GM23248 (cell line): Measurements from ENCODE around the gene VSTM5. TPM values are rescaled to one million over a fixed set of nuclear protein-coding genes. Genes with fewer than 3 reads are reported as not detected.

Experiments used
- DNase-seq: peaks from one replicate; pipeline ENCODE4 v3.0.0-alpha.2; 2015
- H2AFZ ChIP-seq: fragments of 200-600 bp; sonication (generic); 2 replicates; pipeline ENCODE4 v1.6.1; 2016; ENCODE audit warnings: antibody characterized with exemption
- H3F3A ChIP-seq: fragments of 200-600 bp; sonication (generic); 2 replicates; pipeline ENCODE4 v1.6.1; 2016; ENCODE audit warnings: mild to moderate bottlenecking, antibody characterized with exemption, mixed run types; ENCODE audit not compliant: insufficient read depth
- H3K27ac ChIP-seq: fragments of 200-600 bp; sonication (generic); 2 replicates; pipeline ENCODE4 v1.5.1; 2016; ENCODE audit warnings: mild to moderate bottlenecking
- H3K27me3 ChIP-seq: fragments of 200-600 bp; sonication (generic); replicated peaks from 2 replicates; pipeline ENCODE4 v1.6.1; 2016; ENCODE audit warnings: mild to moderate bottlenecking; ENCODE audit not compliant: insufficient read depth
- H3K36me3 ChIP-seq: fragments of 200-600 bp; sonication (generic); 2 replicates; pipeline ENCODE4 v1.6.1; 2016; ENCODE audit warnings: low read depth, mild to moderate bottlenecking
- H3K4me1 ChIP-seq: fragments of 200-600 bp; sonication (generic); 2 replicates; pipeline ENCODE4 v1.6.1; 2016; ENCODE audit warnings: mild to moderate bottlenecking; ENCODE audit not compliant: insufficient read depth
- H3K4me2 ChIP-seq: fragments of 200-600 bp; sonication (generic); one replicate; pipeline ENCODE4 v1.6.1; 2016; ENCODE audit warnings: mild to moderate bottlenecking; ENCODE audit not compliant: unreplicated experiment
- H3K4me3 ChIP-seq: fragments of 200-600 bp; sonication (generic); 2 replicates; pipeline ENCODE4 v1.5.1; 2016; ENCODE audit warnings: mild to moderate bottlenecking
- H3K79me2 ChIP-seq: fragments of 200-600 bp; sonication (generic); 2 replicates; pipeline ENCODE4 v1.6.1; 2016; ENCODE audit warnings: mild to moderate bottlenecking; ENCODE audit not compliant: insufficient read depth
- H3K9ac ChIP-seq: fragments of 200-600 bp; sonication (generic); 2 replicates; pipeline ENCODE4 v1.6.1; 2016; ENCODE audit warnings: mild to moderate bottlenecking
- H3K9me2 ChIP-seq: fragments of 200-600 bp; sonication (generic); 2 replicates; pipeline ENCODE4 v1.6.1; 2016; ENCODE audit warnings: mixed run types, mild to moderate bottlenecking, moderate library complexity; ENCODE audit not compliant: insufficient read depth
- H3K9me3 ChIP-seq: fragments of 200-600 bp; sonication (generic); one replicate; pipeline ENCODE4 v1.6.1; 2017; ENCODE audit warnings: low read depth
- H4K20me1 ChIP-seq: fragments of 200-600 bp; sonication (generic); 2 replicates; pipeline ENCODE4 v1.6.0; 2016; ENCODE audit not compliant: insufficient read depth
- EZH2 ChIP-seq: fragments of 200-600 bp; sonication (generic); IDR thresholded peaks from 2 replicates; pipeline ENCODE4 v1.6.1; 2018; ENCODE audit warnings: antibody characterized with exemption, mild to moderate bottlenecking; ENCODE audit not compliant: insufficient read depth, poor library complexity, severe bottlenecking
- EZH2phosphoT487 ChIP-seq: fragments of 200-600 bp; sonication (generic); IDR thresholded peaks from 2 replicates; pipeline ENCODE4 v1.6.1; 2018; ENCODE audit warnings: antibody characterized with exemption, moderate library complexity, mild to moderate bottlenecking, low read depth; ENCODE audit not compliant: insufficient read depth
- WGBS, 2 experiments: methylation state at CpG; one replicate each; pipeline ENCODE4 v1.1.6; 2015 to 2017; ENCODE audit warnings: low lambda C conversion rate in 2 of 2, low coverage in 1 of 2; ENCODE audit errors: missing lambda C conversion rate in 2 of 2; 5-methylcytosine and 5-hydroxymethylcytosine counted together
- in situ Hi-C: fragments of 300-500 bp; cut with MboI; formaldehyde crosslinking; loops from 2 replicates; pipeline ENCODE4 v1.15.0; 2020
- polyA plus RNA-seq: library from polyadenylated mRNA; unstranded; fragments of >200 nt; fragmentation: Nextera tagmentation; extraction: Ambion mirVana; gene quantifications from 2 replicates; pipeline ENCODE4 v1.2.1, GENCODE V29; 2016
- total RNA-seq: library from RNA; depleted of rRNA; stranded (reverse); fragments of >200 nt; shearing (Covaris generic); gene quantifications from 2 replicates; pipeline ENCODE4 v1.2.3, GENCODE V29; 2014

VSTM5 gene
- total and polyA plus RNA-seq, 2 experiments from 2014 or later, result not detected

- Histone ChIP-seq H3K9me3 (no peaks in the 10 kb centered on the region), H4K20me1 (no peaks in the 10 kb centered on the region), H3F3A (peaks cover 4% of the 10 kb centered on the region; the same call in 1 of the 2 replicates), H3K4me3 (no peak overlapping the region), H2AFZ (no peak overlapping the region), H3K79me2 (no peaks in the 10 kb centered on the region), H3K4me2 (no peak overlapping the region), H3K4me1 (peaks cover 3% of the 10 kb centered on the region; the same call in 1 of the 2 replicates), H3K9ac (no peak overlapping the region), H3K27me3 (no peaks in the 10 kb centered on the region), H3K27ac (no peak overlapping the region), H3K36me3 (no peaks in the 10 kb centered on the region), H3K9me2 (no peaks in the 10 kb centered on the region)
- in situ Hi-C loops, result no loop called here
- no peak for TF ChIP-seq EZH2
- no peak for TF ChIP-seq EZH2phosphoT487
- no peak for DNase-seq
- WGBS, 2 experiments, result 68 to 76% methylated on average over 2 of the region's 2 CpGs
Measured at GRCh38 chr11:93841446-93841845, 9.0 kb downstream of the VSTM5 start.

- whole genome bisulfite sequencing, 2 experiments, result 68 to 71% methylated on average over 3 of the region's 3 CpGs
- H3F3A ChIP-seq, result peaks cover 4% of the 10 kb centered on the region; the same call in 1 of the 2 replicates
- no peak overlapping the region for H3K9ac ChIP-seq
- H3K9me3 ChIP-seq, result no peaks in the 10 kb centered on the region
- H3K36me3 ChIP-seq, result no peaks in the 10 kb centered on the region
- no peak overlapping the region for H2AFZ ChIP-seq
- in situ Hi-C loops, result no loop called here
- no peak overlapping the region for H3K4me3 ChIP-seq
- no peaks in the 10 kb centered on the region for H3K4me1 ChIP-seq
- H3K27me3 ChIP-seq, result no peaks in the 10 kb centered on the region
- H3K27ac ChIP-seq, result no peak overlapping the region
- no peaks in the 10 kb centered on the region for H4K20me1 ChIP-seq
- TF ChIP-seq EZH2, result no peak
- no peak for TF ChIP-seq EZH2phosphoT487
- H3K4me2 ChIP-seq, result no peak overlapping the region
- no peaks in the 10 kb centered on the region for H3K9me2 ChIP-seq
- no peak for DNase-seq
- H3K79me2 ChIP-seq, result no peaks in the 10 kb centered on the region
Measured at GRCh38 chr11:93840981-93841380, 9.4 kb downstream of the VSTM5 start.

- 29 to 40% methylated on average over 2 of the region's 2 CpGs for WGBS, 2 experiments
- Histone ChIP-seq H3K4me2 (no peak overlapping the region), H3K9ac (no peak overlapping the region), H3F3A (peaks cover 4% of the 10 kb centered on the region; the same call in 1 of the 2 replicates), H3K4me3 (no peak overlapping the region), H3K9me3 (no peaks in the 10 kb centered on the region), H2AFZ (no peak overlapping the region), H3K4me1 (no peaks in the 10 kb centered on the region), H4K20me1 (no peaks in the 10 kb centered on the region), H3K27me3 (no peaks in the 10 kb centered on the region), H3K27ac (no peak overlapping the region), H3K79me2 (no peaks in the 10 kb centered on the region), H3K9me2 (no peaks in the 10 kb centered on the region), H3K36me3 (no peaks in the 10 kb centered on the region)
- TF ChIP-seq EZH2phosphoT487, result no peak
- TF ChIP-seq EZH2, result no peak
- no peak for DNase-seq
- in situ Hi-C loops, result no loop called here
Measured at GRCh38 chr11:93840180-93840579, 10.2 kb downstream of the VSTM5 start.

GRCh38 chr11:93838967-93839366 is 11.5 kb downstream of the VSTM5 start:
- H3K36me3 ChIP-seq, result no peaks in the 10 kb centered on the region
- no peaks in the 10 kb centered on the region for H3K9me2 ChIP-seq
- H2AFZ ChIP-seq, result no peak overlapping the region
- H4K20me1 ChIP-seq, result no peaks in the 10 kb centered on the region
- no peaks in the 10 kb centered on the region for H3K27me3 ChIP-seq
- WGBS, 2 experiments, result 81 to 87% methylated on average over 8 of the region's 8 CpGs
- no peaks in the 10 kb centered on the region for H3K79me2 ChIP-seq
- H3K4me2 ChIP-seq, result no peak overlapping the region
- TF ChIP-seq EZH2phosphoT487, result no peak
- TF ChIP-seq EZH2, result no peak
- no peak overlapping the region for H3K9ac ChIP-seq
- peaks cover 4% of the 10 kb centered on the region; the same call in 1 of the 2 replicates for H3F3A ChIP-seq
- H3K9me3 ChIP-seq, result no peaks in the 10 kb centered on the region
- in situ Hi-C loops, result no loop called here
- no peaks in the 10 kb centered on the region for H3K4me1 ChIP-seq
- no peak overlapping the region for H3K4me3 ChIP-seq
- no peak for DNase-seq
- H3K27ac ChIP-seq, result no peak overlapping the region

- no peaks in the 10 kb centered on the region for H3K27me3 ChIP-seq
- no peak overlapping the region for H3K4me2 ChIP-seq
- H3K36me3 ChIP-seq, result no peaks in the 10 kb centered on the region
- no peaks in the 10 kb centered on the region for H4K20me1 ChIP-seq
- no peaks in the 10 kb centered on the region for H3K9me3 ChIP-seq
- H3K9me2 ChIP-seq, result no peaks in the 10 kb centered on the region
- H3K79me2 ChIP-seq, result no peaks in the 10 kb centered on the region
- H3K4me3 ChIP-seq, result no peak overlapping the region
- in situ Hi-C loops, result no loop called here
- WGBS, 2 experiments, result 59 to 61% methylated on average over 1 of the region's 1 CpG
- no peaks in the 10 kb centered on the region for H3K4me1 ChIP-seq
- H3F3A ChIP-seq, result no peaks in the 10 kb centered on the region
- no peak for DNase-seq
- no peak overlapping the region for H3K27ac ChIP-seq
- no peak overlapping the region for H2AFZ ChIP-seq
- H3K9ac ChIP-seq, result no peak overlapping the region
- TF ChIP-seq EZH2phosphoT487, result no peak
- TF ChIP-seq EZH2, result no peak
Measured at GRCh38 chr11:93832780-93833179, 17.6 kb downstream of the VSTM5 start.
